HFFc6 (cell line): ENCODE measurements around the gene STAU1. TPM values are rescaled to one million over a fixed set of nuclear protein-coding genes. Genes with fewer than 3 reads are reported as not detected.

Source experiments
- DNase-seq: peaks from one replicate; pipeline ENCODE4 v3.0.0-alpha.2; 2018
- H3K27ac Mint-ChIP-seq: 2 replicates; pipeline ENCODE4 v1.8.0; 2020; ENCODE audit warnings: mild to moderate bottlenecking, mixed read lengths
- H3K27me3 Mint-ChIP-seq: 2 replicates; pipeline ENCODE4 v1.8.0; 2021; ENCODE audit warnings: mild to moderate bottlenecking, moderate library complexity, mixed read lengths; ENCODE audit not compliant: insufficient read depth
- H3K36me3 Mint-ChIP-seq: 2 replicates; pipeline ENCODE4 v1.8.0; 2021; ENCODE audit warnings: low read depth, mixed read lengths
- H3K4me1 Mint-ChIP-seq: 2 replicates; pipeline ENCODE4 v1.8.0; 2020; ENCODE audit warnings: low read depth, mixed read lengths
- H3K4me3 Mint-ChIP-seq: 2 replicates; pipeline ENCODE4 v1.8.0; 2020; ENCODE audit warnings: mild to moderate bottlenecking, moderate library complexity, mixed read lengths
- H3K9me3 Mint-ChIP-seq: 2 replicates; pipeline ENCODE4 v1.8.0; 2020; ENCODE audit warnings: mild to moderate bottlenecking, mixed read lengths
- CTCF ChIP-seq: fragments of 200-600 bp; sonication (generic); IDR thresholded peaks from 2 replicates; pipeline ENCODE4 v1.5.0; 2021; ENCODE audit warnings: antibody characterized with exemption, mild to moderate bottlenecking
- total RNA-seq, 6 experiments: library from RNA; stranded (reverse); fragmentation: NEBNext Ultra II Directional; extraction: Animal tissue kit (Norgen Biotek cat#: 25700); gene quantifications; 2 replicates in 1 of 6; 3 replicates in 5 of 6; pipeline ENCODE4 v1.2.3, GENCODE V29; 2021

The STAU1 gene
- total RNA-seq, 6 experiments from 2014 or later = 85.6 to 95.4 (median 87.9) TPM

GRCh38 chr20:49163696-49164095 lies 24.4 kb downstream of the STAU1 start:
- H3K9me3 Mint-ChIP-seq = no peaks in the 10 kb centered on the region
- H3K27ac Mint-ChIP-seq = no peak overlapping the region
- no peak for DNase-seq
- peaks cover 8% of the 10 kb centered on the region; the same call in 1 of the 2 replicates for H3K36me3 Mint-ChIP-seq
- H3K4me3 Mint-ChIP-seq = no peak overlapping the region
- peaks cover 32% of the 10 kb centered on the region for H3K4me1 Mint-ChIP-seq
- no peaks in the 10 kb centered on the region; the same call in none of the 2 replicates for H3K27me3 Mint-ChIP-seq
- no peak for TF ChIP-seq CTCF

- peaks cover 3% of the 10 kb centered on the region for H3K27me3 Mint-ChIP-seq
- H3K9me3 Mint-ChIP-seq = no peaks in the 10 kb centered on the region
- H3K4me3 Mint-ChIP-seq = no peak overlapping the region
- H3K36me3 Mint-ChIP-seq = peaks cover 8% of the 10 kb centered on the region; the same call in 1 of the 2 replicates
- no peak for TF ChIP-seq CTCF
- peaks cover 11% of the 10 kb centered on the region for H3K4me1 Mint-ChIP-seq
- DNase-seq = no peak
- no peak overlapping the region for H3K27ac Mint-ChIP-seq
Measured at GRCh38 chr20:49161428-49162152, 26.5 kb downstream of the STAU1 start.

- TF ChIP-seq CTCF = no peak
- DNase-seq = no peak
- Mint-ChIP-seq H3K9me3 (no peaks in the 10 kb centered on the region), H3K27ac (no peak overlapping the region), H3K4me3 (no peak overlapping the region), H3K36me3 (peaks cover 9% of the 10 kb centered on the region), H3K27me3 (peaks cover 3% of the 10 kb centered on the region), H3K4me1 (peaks cover 17% of the 10 kb centered on the region)
Measured at GRCh38 chr20:49160057-49160929, 27.8 kb downstream of the STAU1 start.

- Mint-ChIP-seq H3K4me3 (no peak overlapping the region), H3K4me1 (peaks cover 22% of the 10 kb centered on the region), H3K9me3 (no peaks in the 10 kb centered on the region), H3K36me3 (peaks cover 12% of the 10 kb centered on the region), H3K27me3 (peaks cover 3% of the 10 kb centered on the region; the same call in 1 of the 2 replicates), H3K27ac (no peak overlapping the region)
- TF ChIP-seq CTCF = no peak
- DNase-seq = no peak
Measured at GRCh38 chr20:49157146-49157545, 31.0 kb downstream of the STAU1 start.

GRCh38 chr20:49156481-49156880 lies 31.7 kb downstream of the STAU1 start:
- peaks cover 13% of the 10 kb centered on the region for H3K36me3 Mint-ChIP-seq
- H3K4me3 Mint-ChIP-seq = no peak overlapping the region
- TF ChIP-seq CTCF = no peak
- peaks cover 3% of the 10 kb centered on the region; the same call in 1 of the 2 replicates for H3K27me3 Mint-ChIP-seq
- peaks cover 16% of the 10 kb centered on the region for H3K4me1 Mint-ChIP-seq
- no peak for DNase-seq
- no peaks in the 10 kb centered on the region for H3K9me3 Mint-ChIP-seq
- H3K27ac Mint-ChIP-seq = no peak overlapping the region
